COLO829 (cell line): ENCODE results near the gene SLC49A3.

Experiments used
- DNase-seq: peaks from one replicate; pipeline ENCODE4 v3.0.0; 2012; ENCODE audit warnings: low spot score

SLC49A3 gene

GRCh38 chr4:665751-666435 is 23.1 kb downstream of the SLC49A3 start:
- no peak for DNase-seq

DNA sequence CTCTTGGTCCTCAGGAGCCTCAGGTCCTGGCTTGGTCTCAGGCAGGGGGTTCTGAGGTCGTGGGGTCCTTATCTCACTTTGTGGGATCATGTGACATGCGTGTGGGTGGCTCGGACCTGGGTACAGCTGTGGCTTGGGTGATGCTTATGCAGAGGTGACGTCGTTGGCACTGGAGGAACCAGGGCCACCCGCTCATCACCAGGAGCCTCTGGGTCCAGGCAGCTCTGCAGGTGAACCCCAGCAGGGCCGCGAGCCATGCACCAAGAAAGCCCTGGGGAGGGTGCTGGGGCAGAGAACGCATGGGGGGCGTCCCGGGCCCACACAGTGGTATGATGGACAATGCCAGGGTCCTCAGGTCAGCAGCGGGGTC is 23.6 kb downstream of the SLC49A3 start:
- no peak for DNase-seq

DNA sequence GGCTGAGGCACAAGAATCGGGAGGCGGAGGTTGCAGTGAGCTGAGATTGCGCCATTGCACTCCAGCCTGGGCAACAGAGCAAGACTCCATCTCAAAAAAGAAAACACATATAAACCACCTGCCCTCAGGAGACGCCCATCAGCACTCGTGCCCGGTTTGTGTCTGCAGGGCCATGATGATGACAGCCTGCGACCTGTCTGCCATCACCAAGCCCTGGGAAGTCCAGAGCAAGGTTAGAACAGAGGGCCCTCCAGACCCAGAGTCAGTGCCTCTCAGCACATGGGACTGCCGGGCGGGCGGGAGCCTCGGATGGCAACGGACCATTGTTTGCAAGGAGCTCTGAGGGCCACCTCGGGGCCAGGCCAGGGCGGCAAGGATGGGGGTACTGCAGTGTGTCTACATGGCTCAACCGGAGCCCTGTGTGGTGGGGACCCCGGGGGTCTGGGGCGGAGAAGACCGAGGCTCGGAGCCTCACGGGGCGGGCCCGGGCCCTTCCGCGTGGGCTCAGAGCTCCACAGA is 24.2 kb downstream of the SLC49A3 start:
- DNase-seq = no peak

- DNase-seq = no peak
Measured at GRCh38 chr4:663438-664428, 25.2 kb downstream of the SLC49A3 start.

DNA sequence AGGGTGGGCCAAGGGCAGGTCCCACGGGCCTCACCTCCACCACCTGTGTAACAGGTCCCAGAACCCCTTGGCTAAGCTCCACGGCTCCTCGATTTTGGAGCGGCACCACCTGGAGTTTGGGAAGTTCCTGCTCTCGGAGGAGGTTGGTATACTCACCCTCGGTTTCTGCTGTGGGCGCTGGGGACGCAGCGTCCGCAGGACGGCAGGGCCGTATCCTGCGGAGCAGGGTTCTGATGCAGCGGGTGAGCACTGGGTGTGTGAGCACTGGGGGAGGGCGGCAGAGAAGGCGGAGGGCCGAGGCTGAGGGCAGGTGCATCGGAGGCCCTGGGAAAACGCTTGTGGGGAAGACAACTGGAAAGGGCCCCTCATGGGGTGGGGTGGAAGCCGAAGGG is 25.9 kb downstream of the SLC49A3 start:
- no peak for DNase-seq

DNA sequence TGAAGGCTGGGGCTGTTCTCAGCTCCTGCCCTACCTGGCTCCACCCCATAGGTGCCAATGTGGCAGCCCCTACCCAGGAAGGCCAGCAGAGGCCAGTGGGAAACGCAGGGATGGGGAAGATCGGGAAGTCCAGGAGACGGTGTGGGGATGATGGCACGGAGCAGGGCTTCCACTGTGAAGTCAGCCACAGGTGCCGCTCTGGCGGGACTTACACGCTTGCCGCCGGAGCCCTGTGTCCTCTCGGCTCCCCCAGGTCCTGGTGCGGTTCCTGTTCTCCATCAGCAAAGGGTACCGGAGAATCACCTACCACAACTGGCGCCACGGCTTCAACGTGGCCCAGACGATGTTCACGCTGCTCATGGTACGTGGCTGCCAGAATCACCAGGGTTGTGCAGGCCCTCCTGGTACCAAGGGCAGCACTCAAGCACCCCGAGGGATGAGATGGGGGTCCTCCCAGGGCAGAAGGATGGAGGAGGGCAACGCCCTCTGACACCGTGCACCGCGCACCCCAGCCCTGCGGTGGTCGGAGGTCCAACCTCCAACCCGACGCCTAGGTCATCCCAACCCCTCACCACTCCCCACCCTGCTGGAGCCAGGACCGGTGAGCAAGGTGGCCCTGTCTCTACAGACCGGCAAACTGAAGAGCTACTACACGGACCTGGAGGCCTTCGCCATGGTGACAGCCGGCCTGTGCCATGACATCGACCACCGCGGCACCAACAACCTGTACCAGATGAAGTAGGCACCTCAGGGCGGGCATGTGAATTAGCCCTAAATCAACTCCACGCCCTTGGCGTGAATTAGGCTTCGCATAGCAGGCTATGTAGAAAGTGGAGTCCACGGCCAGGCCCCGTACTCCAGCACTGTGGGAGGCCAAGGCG is 26.8 kb downstream of the SLC49A3 start:
- DNase-seq = no peak

DNA sequence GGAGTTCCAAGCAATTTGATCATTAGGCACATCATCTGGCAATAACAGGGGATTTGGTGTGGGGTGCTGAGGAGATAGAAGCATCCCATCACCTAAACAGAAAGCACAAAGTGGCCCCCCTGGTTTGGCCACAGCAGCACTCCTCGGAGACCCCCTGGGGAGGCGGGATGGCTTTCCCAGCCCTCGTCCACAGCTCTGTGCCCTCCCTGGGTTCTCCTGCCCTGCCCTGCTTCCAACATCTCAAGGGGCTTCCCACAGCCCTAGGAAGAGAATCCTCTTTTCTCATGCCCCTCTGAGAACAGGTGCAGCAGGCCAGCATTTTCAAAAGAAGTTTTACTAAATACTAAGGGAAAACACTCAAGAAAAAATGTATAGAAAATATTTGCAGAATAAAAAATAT is 27.7 kb downstream of the SLC49A3 start:
- DNase-seq = no peak

- DNase-seq = no peak
Measured at GRCh38 chr4:660401-660800, 28.6 kb downstream of the SLC49A3 start.

DNA sequence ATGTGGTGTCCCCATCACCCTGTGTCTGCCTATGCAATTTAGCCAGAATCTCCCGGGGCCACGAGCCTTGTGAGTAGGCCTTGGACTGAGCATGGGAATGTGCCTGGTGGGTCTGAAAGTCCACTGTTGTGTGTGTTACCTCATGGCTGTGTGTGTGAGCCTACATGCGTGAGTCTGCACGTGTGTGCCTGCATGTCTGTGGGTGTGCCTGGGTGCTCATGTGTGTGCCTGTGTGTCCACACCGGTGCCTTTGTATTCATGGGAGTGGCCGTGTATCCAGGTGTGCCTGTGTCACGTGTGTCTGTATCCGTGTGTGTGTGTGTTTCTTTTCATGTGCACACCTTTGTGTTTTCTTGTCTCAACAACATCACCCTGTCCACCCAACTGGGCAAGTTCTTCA is 29.1 kb downstream of the SLC49A3 start:
- no peak for DNase-seq

DNA sequence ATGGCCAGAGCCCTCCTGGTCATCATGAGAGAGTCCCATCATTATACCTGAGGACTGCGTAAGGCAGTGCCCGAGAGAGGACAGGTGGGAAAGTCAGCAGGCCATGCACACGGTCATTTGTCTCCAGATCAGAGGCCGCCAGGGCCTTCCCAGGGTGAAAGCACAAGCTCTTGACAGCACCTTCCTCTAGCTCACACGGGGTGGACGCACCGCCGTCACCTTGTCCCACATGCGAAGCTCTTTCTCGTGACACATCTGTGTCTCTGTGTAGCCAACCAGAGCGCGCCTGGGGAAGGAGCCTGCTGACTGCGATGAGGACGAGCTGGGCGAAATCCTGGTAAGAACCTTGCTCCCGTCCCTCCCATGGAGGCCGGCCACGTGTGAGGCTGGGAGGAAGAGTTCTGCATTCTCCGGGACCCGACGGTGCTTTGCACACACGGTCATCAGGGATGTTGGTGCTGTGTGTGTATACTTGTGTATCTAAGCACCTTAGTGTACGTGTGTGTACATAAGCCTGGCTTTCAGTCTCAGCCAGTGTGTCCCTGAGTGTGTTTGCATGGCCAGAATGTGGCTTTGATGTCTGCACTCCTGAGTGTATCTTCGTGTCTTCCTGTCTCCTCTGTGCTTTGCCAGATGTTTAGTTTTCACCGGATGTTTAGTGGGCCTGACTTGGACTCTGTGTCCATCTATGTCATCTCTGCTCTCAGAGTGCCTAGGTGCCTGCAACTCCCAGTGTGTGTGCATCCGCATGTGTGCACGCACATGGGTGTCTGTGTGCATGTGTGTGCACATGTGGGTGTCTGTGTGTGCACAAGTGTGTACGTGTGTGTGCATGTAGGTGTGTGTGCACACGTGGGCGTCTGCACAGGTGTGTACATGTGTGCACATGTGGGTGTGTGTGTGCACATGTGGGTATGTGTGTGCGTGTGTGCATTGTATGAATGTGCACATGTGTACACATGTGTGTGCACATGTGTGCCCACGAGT is 30.0 kb downstream of the SLC49A3 start:
- DNase-seq = no peak

DNA sequence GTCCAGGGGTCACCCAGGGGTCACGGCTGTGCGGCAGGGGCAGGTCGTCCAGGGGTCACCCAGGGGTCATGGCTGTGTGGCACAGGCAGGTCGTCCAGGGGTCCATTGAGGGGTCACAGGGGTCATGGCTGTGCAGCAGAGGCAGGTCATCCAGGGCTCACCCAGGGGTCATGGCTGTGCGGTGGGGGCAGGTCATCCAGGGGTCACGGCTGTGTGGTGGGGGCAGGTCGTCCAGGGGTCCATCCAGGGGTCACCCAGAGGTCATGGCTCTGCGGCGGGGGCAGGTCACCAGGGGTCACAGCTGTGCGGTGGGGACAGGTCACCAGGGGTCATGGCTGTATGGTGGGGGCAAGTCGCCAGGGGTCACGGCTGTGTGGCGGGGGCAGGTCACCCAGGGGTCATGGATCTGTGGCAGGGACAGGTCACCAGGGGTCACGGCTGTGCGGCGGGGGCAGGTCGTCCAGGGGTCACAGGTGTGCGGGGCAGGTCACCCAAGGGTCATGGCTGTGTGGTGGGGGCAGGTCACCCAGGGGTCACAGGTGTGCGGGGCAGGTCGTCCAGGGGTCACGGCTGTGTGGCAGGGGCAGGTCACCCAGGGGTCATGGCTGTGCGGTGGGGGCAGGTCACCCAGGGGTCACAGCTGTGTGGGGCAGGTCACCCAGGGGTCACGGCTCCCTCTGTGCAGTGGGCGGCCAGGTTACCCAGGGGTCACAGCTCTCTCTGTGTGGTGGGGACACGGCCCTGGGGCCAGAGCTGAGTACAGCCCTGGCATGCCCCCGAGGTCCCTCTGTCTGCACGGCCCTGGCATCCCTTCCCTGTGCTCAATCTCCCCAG is 30.9 kb downstream of the SLC49A3 start:
- DNase-seq = no peak

DNA sequence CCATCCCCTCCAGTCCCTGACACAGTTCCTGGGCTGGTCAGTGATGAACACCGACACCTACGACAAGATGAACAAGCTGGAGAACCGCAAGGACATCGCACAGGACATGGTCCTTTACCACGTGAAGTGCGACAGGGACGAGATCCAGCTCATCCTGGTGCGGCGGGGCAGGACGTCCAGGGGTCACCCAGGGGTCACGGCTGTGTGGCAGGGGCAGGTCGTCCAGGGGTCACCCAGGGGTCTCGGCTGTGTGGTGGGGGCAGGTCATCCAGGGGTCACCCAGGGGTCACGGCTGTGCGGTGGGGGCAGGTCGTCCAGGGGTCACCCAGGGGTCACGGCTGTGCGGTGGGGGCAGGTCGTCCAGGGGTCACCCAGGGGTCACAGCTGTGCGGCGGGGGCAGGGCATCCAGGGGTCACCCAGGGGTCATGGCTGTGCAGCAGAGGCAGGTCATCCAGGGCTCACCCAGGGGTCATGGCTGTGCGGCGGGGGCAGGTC is 31.6 kb downstream of the SLC49A3 start:
- no peak for DNase-seq

DNA sequence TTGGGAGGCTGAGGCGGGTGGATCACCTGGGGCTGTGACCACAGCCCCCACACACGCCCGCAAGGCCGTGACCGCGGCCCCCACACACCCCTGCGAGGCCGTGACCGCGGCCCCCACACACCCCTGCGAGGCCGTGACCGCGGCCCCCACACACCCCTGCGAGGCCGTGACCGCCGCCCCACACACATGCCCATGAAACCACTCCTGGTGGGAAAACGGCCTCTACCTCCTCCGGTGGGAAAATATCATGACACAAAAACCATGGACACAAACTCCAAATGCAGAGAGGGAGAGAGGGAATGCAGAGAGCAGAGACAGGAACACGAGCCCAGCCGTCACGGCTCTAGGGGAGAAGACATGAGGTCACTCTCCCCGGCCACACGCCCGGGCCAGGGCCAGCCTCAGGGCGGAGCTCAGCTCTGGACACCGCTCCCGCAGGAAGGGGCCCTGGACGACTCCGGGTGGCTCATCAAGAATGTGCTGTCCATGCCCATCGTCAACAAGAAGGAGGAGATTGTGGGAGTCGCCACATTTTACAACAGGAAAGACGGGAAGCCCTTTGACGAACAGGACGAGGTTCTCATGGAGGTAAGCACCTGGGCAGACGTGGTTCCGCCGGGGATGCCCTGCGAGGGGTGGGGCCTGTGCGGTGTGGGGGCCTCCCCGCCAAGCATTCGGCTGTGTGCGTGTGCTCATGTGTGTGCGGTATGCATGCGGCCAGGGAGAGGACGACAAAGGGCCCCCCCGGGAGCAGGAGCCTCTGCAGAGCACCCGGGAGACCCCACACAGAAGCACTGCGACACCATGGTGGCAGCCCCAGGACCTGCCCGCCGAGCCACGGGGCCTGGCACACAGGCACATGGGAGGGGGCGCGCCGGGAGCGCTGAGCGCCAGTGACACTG is 32.3 kb downstream of the SLC49A3 start:
- DNase-seq = no peak

DNA sequence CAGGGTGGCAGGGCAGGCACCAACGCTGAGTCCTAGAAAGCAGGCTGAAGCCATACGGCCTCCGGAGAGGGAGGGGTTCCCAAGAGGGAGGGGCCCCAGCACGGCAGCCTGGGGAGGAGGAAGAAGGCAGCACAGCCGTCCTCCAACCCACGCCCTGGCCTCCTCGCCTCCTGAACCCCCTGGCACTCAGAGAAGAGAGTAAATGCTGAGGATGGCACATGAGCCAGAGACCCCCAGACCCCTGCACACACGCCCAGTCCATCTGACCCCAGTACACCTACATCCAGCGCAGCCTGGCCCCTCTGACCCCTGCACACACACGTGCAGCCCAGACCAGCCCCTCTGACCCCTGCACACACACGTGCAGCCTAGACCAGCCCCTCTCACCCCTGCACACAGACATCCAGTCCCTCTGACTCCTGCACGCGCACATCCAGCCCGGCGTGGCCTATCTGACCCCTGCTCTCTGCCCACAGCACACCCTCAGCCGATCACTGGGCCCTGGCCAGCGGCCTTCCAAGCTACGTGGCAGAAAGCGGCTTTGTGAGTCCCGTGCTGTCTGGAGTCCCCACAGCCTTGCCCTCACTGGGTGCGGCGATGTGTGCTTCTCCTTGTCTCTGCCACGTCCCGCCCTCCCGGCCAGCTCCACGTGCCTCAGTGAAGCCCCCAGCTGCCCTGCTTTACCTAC is 33.3 kb downstream of the SLC49A3 start:
- no peak for DNase-seq

DNA sequence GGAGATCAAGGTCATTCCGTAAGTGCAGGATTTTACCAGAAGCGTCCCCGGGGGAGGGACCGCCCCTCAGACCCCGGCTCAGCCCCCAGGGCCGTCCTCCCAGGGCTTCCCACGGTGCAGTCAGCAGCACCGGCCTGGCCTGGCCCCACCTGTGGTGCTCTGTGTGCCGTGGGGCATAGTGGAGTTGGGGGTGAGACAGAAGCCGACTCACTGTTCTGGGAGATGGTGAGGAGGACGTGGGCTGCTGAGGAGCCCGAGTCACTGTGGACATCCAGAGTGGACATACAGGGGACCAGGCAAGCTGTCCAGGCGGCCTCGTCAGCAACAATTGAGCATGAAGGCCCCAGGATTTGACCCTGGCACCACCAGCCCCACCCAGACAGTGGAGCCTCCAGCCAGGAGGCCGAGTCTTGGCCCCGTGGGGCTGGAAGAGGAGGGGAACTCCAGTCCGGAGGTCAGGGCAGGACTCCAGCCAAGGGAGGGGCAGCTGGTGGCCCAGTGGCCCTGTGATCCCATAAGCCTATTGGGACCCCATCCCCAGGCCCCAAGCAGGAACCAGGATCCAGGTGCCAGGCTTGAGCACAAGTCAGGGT is 34.0 kb downstream of the SLC49A3 start:
- no peak for DNase-seq

DNA sequence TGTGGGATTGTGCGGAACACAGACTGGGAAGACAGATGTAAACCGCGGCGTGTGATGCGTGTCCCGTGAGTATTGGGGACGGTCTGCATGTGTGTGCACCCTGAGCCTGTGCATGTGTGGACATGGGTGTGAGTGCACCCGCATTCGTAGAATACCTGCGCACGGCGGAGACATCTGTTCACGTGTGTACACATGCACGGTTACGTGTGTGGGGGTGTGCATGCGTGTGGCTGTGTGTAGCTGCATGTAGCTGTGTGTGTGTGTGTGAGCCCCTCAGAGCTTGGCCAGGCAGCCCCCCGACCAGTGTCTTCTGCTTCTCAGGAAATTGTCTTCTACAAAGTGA is 34.5 kb downstream of the SLC49A3 start:
- DNase-seq = no peak

GRCh38 chr4:653831-654502 is 35.0 kb downstream of the SLC49A3 start:
- DNase-seq = no peak
